Stimulated activated CD8-positive, alpha-beta memory T cell treated with anti-CD3 and anti-CD28 coated beads, Interleukin-15, amount 100 ng/mL, for 48 hours (primary cell): ENCODE data around the gene SHISAL1.
"Not testable (repeated sequence)": the region's sequence is repeated elsewhere in the genome, so short reads cannot be mapped to it uniquely, and the experiment has no call there.

ENCODE experiments used
- DNase-seq, 2 donors: peaks; one replicate each; pipeline ENCODE4 v3.0.0-alpha.2; 2020; ENCODE audit warnings: low read depth in 2 of 2

The SHISAL1 gene

DNA sequence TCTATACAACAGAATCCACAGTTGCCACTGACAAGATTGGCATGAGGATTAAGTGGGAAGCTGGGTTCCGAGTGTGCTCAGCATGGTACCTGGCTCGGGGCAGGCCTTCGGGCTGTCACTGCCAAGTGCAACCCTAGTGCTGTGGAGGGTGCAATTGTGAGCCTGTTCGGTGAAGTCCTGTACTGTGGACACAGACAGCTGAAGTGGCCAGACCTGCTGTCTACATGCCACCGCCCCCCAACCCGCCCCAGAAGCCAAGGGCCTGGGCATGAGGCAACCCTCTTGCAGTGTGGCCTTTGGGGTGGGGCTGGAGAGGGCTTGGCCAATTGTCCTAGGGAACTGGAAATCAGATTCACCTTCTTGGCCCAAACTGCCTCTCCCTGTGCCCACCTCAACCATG, 15.6 kb upstream of the SHISAL1 start:
- DNase-seq: no peak

DNA sequence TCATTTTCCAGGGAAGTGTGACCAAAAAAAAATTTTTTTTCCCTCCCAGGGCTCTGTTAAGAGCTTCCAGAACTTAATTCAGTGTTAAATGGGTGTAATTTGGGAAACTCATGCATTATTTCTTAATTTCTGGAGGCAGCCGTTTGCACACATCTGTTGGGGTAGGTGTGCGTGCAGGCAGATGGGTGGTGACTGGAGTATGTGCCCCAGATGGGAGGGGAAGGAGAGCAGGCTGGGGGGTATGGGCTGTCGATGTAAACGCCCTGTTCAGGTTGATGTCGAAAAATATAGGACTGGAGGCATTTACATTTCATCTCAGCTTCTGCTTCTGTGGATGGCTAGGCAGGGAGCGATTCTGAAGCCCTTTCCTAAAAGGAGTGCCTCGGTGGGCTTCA, 13.7 kb upstream of the SHISAL1 start:
- DNase-seq: no peak

DNA sequence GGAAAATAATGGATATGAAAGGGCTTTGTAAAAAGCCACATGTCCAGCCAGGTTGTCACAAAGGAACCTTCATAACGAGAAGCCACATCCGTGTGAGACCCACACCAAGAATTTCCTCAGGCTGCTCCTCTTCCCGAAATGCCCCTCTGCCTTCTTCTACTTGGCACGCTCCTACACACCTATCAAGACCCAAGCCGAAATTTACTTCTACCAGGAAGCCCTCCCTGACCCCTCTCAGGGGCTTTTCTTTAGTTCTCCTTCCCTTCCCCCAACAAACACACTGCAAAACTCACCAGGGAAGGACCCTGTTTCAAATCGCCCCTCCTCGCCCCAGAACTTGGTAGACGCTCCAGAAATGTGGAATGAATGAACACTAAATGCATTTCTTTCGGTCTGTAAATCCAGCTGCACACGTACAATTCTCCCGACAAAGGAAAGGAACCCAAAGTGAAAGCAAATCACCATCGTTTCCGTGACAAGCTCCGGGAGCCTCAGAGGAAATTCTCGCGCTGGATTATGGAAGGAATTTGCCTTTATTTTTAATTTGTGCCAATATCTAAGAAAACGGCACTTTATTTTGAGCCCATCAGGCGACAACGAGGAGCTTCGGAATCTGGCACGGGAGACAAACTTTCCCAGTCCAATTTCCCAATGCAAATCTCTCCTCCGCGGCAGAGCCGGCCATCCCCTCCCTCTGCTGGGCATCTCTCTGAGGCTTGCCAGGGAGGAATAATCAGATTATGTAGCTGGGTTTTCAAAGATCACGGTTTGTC, 13.2 kb upstream of the SHISAL1 start:
- no peak for DNase-seq

DNA sequence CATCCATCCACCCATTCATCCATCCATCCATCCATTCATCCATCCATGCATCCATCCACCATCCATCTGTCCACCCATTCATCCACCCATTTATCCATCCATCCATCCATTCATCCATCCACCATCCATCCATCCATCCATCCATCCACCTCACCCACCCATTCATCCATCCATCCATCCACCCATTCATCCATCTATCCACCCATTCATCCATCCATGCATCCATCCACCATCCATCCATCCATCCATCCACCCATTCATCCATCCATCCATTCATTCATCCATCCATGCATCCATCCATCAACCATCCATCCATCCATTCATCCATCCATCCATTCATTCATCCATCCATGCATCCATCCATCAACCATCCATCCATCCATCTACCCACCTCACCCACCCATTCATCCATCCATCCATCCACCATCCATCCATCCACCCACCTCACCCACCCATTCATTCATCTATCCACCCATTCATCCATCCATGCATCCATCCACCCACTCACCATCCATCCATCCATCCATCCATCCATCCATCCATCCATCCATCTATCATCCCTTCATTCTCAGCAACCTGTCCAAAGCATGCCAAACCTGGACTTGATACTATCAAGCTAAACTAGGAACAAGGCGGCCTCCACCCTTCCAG, 10.5 kb upstream of the SHISAL1 start:
- DNase-seq: not testable (repeated sequence)

DNA sequence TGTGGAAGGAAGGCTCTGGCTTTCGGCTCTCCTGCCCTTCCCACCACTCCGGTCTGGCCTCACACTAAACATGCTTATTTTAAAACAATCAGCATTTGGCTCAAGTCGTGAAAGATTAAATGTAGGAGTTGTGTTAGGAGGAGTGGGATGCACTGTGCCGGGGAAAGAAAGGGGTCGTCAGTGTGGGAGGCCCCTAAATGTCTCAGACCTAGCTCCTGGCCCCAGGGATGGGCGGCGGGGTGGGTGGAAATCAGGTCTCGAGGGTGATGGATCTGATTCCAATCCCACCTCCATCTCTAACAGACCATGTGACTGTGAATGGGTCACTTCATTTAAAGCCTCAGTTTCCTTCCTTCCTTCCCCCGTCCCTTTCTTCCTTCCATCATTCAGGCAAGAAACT, 6.9 kb upstream of the SHISAL1 start:
- DNase-seq: no peak

DNA sequence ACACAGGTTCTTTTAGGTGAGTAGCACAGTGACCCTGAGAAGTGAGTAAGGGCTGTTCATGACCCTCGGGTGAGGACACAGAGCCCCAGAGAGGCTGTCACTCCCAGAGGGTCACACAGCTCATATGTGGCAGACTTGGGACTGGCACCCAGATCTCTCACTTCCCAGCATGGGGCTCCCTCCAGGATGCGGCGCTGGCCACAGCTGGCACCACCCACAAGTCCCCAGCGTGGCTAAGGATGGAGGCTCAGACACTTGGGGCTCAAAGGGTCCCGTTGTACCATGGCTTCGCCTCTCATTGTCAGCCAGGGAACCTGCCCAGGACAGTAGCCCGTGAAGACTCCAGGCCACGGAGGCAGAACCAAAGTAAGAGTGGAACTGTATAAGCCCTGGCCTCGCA, 6.0 kb upstream of the SHISAL1 start:
- no peak for DNase-seq

DNA sequence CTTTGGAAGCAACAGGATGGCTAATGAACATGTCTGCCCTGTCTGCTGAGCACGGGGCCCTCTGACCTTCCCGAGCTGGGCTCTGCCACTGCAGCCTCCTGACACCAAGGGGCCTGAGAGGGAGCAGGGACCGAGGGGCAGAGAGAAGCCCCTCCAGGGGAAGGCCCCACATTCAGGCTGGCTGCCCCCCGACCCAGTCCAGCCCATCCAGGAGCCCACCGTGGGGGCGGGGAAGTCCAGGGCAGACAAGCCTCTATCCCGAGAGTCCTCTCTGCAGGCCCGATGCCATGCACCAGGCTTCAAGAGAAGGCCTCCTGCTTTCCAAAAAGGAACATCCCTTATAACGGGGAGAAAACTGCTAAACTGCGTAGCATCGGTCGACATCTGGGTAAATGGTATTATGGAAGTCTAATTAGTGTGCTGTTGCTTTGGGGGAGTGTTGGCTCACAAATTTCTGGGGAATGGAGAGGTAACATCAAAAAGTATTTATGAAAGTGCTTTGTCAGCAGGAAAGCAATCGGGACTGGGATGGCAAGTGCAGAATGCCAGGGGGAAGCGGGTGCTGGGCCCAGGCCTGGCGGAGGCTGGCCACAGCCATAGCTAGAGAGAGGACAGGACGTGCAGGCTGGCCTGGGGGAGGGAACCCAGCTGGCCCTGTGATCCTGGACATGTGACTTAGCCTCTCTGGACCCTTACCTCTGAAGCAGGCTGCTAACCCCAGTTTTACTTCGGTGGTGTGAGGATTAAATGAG, 5.3 kb upstream of the SHISAL1 start:
- DNase-seq: no peak

DNA sequence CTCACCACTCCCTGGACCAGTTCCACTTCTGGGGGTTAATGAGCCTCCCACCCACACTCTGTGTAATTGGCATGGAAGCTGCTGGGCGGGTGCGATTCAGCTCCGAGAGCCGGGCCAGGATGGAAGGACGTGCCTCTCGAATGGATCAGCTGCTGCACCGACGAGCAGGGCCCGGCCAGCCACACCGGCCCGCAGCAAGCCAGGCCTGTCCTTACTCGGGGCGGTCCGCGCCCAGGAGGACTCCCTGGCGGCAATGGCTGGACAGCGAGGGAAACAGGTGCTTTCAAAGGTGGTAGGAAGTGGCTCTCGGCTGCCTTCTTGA, 4.3 kb upstream of the SHISAL1 start:
- no peak for DNase-seq

DNA sequence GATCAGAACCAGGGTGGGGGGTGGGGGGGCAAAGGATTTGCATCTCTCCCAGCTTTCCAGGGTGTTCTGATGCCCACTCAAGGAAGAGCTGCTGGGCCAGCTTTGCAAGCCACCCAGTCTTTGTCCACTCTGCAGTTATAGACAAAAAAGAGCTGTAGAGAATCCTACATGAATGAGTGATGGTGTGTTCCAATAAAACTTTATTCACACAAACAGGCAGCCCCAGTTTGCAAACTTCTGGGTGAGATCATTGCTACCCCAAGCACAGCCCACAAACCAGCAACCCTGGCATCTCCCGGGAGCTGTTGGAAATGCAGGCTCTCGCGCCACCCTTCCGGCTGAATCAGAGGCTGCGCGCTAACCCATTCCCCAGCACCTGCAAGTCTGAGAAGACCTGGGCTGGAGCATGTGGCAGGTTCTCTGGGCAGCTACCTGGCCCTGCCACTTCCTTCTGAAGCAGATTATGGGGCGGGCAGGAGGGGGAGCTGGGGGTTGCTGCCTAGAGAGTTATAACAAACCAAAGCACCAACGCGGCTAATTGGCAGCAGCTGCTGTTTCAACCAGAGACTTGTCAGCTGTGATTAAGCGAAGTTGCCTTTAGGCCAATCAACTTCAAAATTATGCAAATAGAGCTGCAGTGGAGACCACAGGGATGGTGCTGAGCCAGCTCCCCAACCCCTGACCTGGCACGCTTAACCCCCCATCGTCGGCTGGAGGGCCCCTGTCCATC, 3.8 kb upstream of the SHISAL1 start:
- DNase-seq: no peak

DNA sequence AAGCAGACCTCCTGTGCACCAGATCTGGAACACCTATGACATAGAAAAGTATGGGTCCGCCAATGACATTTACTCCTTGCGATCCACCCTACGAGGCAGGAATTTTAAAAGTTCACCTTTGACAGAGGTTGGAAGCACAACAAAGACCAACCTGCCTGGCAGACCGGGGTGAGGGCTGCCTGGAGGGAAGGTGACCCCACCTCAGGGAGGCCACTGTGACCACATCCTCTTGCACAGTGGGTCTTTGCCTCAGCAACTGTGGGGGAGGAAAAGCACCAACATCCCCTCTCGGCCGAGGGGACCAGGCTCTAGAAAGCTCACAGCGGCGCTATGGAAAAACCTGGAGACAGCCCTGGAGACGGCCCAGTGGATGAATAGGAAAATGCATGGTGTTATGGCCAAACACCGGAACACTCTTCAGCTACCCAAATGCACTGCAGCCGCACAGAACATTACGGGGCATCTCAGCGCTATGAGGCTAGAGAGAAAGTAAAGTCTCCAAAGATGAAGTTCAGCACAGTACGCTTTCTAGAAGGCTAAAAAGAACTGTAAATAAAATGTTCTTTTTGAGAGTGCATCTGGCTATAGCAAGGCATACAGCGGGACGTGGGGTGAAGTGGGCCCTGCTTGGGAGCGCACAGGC, 1.8 kb upstream of the SHISAL1 start:
- no peak for DNase-seq

DNA sequence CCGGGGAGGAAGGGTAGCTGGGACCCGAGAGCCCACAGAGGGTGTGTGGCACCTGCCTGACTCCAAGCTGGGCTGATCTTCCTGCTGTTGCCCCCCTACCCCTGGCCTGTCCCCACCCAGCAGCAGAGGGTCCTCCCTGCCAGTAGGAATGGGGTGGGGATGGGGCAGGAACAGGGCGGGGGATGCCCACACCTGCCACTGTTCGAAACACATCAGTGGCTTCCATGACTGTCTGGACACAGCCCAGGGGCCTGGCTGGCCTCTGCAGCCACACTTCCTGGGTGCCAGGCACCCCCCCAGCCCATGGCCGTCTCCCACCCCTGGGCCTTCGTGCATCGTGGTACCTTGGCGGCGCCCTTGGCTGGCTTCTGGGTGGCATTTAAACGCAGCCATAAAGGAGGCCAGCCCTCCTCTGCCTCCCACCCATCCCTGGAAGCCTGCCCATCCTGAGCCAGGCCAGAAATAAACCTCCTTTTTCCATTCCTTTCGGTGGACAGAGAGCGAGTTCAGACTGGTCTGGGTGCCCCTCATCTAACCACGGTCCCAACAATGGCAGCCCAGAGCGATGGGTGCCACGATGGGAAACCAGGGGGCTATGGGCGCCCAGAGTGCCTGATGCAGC, 745 bp upstream of the SHISAL1 start:
- no peak for DNase-seq

DNA sequence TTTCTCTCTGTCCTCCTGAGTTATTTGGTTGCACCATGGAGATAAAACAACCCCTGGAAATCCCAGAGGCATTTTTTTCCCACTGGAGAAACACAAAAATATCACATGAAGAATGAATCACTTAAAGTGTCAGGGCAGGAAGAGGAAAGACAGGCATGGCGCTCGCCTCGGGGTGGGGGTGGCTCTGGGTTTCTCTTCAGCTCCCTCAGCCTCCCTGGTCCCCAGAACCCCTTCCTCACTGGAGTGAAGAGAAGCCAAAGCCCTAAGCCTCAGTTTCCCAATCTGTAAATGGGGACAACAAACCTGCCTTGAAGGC, 938 bp downstream of the SHISAL1 start:
- no peak for DNase-seq

DNA sequence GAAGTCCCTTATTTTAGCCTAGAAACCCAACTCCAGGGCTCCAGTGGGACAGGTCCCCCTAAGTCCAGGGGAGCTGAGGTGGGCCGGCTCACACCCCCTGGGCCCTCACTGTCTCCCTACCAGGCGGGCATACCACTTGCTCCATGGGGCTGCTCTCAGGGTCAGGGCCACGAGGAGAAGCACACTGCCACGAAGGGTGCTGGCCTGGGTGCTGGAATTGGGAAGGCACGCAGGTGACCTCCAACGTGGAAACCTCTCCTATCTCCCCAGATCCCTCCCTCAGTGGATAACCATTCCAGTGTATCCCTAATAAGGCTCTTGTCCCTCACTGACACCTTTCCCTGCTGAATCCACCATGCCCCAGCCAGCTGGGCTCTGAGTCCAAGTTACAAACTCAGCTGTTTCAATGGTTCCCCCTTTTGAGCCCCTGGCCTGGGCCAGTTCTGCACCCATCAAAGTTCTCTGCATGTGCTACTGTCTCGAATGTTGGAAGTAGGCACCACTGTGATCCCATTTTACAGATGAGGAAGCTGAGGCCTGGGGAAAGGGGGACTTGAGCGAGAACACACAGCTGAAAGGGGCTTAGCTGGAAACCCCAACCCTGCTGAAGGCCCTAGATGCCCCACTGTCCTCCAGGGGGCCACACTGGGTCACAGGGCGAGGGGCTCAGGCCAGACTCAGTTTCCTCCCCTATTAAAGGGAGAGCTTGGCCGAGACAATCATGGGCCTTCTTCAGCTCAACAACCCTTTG, 1.5 kb downstream of the SHISAL1 start:
- no peak for DNase-seq

DNA sequence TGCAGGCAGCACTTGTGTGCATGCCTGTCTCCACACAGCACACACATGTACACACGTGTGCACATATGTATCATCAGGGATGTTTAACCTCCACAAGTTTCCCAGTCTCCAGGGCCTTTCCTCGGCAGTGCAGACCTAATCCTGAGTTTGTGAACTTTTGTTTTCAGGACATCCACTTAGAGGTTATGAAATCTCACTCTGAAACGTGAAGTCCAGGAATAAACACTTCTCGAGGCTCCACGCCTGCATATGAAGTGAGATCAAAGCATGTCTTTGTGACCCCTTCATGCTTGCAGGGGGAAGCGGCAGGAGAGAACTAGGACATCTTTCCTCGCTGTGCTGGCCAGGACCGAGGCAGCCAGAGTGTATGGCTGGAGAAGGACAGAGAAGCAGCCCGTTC, 3.1 kb downstream of the SHISAL1 start:
- no peak for DNase-seq

DNA sequence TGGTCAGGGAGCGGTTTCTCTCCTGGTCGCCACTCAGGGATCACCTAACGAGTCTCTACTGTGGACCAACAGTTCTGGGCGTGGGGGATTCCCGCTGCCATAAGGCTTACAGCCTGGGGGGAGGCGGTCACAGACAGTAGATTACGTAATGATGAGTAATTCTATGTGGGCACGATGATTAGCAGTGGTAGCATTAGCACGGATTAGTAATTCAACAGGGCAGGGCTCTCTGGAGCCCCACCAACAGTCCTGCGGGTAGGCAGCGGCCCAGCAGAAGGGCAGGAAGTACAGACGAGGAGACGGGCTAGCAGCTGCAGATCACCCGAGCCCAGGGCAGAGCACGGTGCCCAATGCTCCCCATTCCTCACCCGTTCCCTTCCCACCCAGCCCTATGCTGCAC, 3.6 kb downstream of the SHISAL1 start:
- DNase-seq: no peak

DNA sequence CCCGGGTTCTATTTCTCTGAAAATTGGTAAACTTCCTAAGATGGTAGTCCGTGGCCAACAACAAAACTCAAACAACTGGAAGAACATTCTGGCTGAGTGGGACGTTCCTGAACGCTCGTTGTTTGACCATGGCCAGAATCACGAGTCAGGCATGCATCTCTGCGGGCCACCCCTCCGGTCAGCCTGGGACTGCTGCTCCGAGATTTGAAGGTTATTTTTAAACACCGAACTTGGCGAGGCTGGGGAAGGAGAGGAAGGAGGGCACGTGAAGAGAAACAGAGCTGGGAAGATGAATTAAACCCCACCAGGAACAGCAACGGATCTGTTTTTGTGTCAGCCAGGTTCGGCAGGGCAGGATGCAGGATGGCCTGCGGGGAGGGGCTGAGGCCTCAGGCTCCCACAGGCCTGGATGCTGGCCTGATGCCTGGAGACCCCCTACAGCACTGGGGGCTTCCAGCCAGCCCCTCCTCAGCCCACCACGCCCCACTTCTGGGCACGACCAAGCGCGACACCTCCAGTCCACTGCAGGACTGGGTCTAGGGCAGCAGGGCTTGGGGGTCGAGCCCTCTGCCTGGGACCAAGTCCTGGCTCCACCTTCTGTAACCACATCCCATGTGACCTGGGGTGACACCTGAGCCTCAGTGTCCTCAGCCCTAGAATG, 5.1 kb downstream of the SHISAL1 start:
- DNase-seq: no peak

DNA sequence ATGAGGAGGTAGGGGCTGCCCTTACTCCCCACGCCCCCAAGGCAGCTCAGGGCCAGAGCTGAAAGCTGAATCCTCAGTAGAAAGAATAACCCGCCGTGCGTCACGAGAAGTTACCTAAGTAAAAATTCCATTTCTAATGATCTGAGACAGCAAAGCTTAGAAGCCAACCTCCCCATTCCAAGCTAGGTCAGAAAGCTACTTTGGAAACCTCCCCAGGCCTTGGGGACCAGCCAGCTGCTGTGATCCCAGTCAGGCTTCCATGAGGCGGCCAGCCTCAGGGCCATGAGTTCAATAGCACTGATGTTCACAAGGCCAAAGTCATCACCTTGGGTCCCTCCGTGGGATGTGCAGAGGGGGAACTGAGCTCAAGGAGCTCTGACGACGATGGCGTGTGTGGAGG, 6.9 kb downstream of the SHISAL1 start:
- no peak for DNase-seq

DNA sequence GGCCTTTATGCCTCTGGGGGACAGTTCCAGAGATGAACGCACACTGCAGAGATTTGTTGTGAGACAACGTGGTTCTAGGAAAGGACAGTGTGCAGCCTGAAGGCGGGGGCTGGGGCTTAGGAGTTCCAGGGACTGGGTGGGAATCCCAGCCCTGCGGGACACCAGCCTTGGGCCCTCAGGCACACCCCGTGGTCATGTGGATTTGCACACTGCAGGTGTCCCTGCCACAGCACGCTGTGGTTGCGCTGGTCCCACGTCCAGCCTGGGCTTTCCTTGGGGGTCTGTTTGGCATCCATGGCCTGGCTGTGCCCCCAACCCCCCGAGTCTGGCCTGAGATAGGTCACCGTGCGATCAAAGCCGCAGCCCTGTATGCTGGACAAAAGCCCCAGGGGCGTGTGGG, 7.3 kb downstream of the SHISAL1 start:
- no peak for DNase-seq

DNA sequence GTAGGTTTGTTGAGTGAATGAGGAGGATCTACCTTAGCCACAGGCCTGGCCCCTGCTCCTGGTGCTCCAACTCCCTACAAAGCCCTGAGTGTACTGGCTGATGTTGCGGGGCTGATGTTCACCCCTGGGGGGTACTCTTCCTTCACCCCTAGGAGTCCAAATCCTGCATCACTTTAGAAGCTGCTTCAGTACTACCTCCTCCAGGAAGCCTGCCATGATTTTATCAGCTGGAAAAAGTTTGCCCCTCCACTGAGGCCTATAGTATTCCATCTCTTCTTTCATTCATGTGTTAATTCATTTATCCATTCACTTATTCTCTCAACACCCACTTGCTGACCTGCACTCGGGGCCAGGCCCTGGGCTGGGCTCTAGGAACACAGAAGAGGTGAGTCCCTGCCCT, 7.8 kb downstream of the SHISAL1 start:
- no peak for DNase-seq

DNA sequence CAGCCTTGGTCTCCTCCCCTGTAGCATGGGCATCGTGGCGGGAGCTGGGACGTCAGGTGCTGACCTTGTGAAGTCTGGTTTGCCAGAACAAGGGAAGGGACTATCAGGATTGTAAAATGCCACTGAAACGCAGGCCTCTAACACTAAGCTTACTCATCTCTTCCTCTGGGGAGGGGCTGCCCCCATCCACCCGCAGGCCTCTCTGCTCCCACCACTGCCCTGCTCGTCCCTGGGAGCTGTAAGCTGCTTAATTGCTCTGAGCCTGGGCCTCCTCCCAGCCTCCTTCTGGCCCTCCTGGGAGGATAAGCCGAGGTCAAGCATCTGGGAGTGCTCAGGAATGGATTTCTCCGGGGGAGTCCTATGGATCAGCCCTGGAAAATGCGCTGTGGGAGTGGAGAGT, 8.4 kb downstream of the SHISAL1 start:
- DNase-seq: no peak
